HG03521 (cell line): ENCODE measurements around the gene MRPS15.
"Not testable (repeated sequence)": the region's sequence is repeated elsewhere in the genome, so short reads cannot be mapped to it uniquely, and the experiment has no call there.

Experiments
- ATAC-seq: cut with Tn5 transposase; IDR thresholded peaks from one replicate; pipeline ENCODE4 v1.9.1; 2021; ENCODE audit warnings: mild to moderate bottlenecking, moderate library complexity; ENCODE audit not compliant: unreplicated experiment

Gene MRPS15

DNA sequence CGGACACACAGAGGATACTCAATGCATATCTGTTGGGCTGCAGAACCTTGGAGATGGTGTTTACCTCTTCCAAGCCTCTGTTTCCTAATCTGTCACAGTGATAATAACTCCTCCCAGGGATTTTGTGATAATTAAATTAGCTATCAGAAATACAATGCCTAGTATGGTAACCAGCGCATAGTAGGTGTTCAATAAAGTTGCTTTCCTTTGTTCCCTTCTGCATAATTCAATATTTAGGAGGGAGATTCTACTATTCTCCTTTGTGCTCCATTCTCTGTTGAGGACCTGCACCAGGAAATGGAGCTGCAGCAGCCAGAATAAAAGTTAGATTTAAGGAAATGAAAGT is 21.9 kb upstream of the MRPS15 start:
- no peak for ATAC-seq

GRCh38 chr1:36484099-36484498 is 19.9 kb upstream of the MRPS15 start:
- ATAC-seq: no peak

GRCh38 chr1:36482724-36483388 is 18.7 kb upstream of the MRPS15 start, which contains the start of gene CSF3R:
CSF3R (minus strand) TSS chr1:36482913; CDS start chr1:36479496, 3,417 bp downstream.
- ATAC-seq: no peak

GRCh38 chr1:36481771-36482723 is 17.9 kb upstream of the MRPS15 start:
- ATAC-seq: no peak

GRCh38 chr1:36481091-36481490 is 16.9 kb upstream of the MRPS15 start:
- ATAC-seq: no peak

- no peak for ATAC-seq
These were observed 16.0 kb upstream of the MRPS15 start for GRCh38 chr1:36480161-36480560.

GRCh38 chr1:36479505-36480051 is 15.4 kb upstream of the MRPS15 start:
- ATAC-seq: no peak

DNA sequence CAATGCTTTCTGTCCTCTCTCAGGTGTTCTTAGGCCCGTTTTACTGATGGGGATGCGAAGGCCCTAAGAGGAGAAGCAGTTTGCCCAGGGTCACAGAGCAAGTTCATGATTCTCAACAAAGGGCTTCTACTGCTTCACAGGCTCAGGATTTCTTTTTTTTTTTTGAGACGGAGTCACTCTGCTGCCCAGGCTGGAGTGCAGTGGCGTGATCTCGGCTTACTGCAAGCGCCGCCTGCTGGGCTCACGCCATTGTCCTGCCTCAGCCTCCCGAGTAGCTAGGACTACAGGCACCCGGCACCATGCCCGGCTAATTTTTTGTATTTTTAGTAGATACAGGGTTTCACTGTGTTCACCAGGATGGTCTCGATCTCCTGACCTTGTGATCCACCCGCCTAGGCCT is 13.4 kb upstream of the MRPS15 start:
- not testable (repeated sequence) for ATAC-seq

DNA sequence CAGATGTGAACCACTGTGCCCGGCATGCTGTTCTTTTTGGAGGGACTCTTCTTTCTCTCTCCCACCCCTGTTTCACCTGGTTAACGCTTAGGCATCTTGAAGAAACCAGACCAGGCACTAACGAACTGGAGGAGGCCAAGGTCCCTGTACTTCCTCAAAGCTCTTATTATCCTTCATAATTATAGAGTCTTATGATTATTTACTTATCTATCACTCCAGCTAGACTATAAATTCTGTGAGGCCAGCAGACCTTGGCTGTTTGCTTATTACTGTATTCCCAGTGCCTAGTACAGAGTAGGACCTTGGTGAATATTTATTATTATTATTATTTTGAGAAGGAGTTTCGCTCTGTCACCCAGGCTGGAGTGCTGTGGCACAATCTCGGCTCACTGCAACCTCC is 12.8 kb upstream of the MRPS15 start:
- ATAC-seq: no peak

DNA sequence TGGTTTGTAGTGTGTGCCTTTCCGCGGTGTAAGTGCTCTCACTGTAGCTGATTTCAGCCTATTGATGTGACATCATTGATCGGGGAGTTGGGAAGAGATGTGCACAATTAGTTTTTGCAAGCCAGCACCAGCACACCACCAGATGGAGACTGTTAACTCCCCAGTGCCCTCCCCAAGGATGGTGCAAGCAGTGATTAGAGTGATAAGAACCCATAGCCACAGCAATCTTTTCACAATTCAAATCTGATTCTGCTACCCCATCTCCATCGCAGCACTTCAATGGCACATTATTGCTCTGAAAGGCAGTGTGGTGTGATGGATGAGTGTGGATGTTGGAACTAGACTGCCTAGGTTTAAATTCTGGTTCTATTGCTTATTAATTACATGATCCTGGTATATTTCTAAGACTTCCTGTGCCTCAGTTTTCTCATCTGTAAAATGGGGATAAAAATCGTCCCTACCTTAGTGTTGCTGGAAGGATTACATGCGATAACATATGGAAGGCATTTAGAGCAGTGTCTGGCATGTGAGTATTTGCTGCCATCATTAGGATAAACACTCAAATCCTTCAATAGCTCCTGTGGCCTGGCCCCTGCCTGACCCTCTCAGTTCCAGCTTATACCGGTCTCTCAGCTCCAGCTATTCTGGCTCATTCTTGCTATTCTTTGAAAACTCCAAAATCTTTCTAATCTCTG is 11.9 kb upstream of the MRPS15 start:
- ATAC-seq: no peak

GRCh38 chr1:36475341-36475740 is 11.2 kb upstream of the MRPS15 start:
- ATAC-seq: no peak

- ATAC-seq: no peak
These were observed 8.5 kb upstream of the MRPS15 start for GRCh38 chr1:36472656-36473055.

DNA sequence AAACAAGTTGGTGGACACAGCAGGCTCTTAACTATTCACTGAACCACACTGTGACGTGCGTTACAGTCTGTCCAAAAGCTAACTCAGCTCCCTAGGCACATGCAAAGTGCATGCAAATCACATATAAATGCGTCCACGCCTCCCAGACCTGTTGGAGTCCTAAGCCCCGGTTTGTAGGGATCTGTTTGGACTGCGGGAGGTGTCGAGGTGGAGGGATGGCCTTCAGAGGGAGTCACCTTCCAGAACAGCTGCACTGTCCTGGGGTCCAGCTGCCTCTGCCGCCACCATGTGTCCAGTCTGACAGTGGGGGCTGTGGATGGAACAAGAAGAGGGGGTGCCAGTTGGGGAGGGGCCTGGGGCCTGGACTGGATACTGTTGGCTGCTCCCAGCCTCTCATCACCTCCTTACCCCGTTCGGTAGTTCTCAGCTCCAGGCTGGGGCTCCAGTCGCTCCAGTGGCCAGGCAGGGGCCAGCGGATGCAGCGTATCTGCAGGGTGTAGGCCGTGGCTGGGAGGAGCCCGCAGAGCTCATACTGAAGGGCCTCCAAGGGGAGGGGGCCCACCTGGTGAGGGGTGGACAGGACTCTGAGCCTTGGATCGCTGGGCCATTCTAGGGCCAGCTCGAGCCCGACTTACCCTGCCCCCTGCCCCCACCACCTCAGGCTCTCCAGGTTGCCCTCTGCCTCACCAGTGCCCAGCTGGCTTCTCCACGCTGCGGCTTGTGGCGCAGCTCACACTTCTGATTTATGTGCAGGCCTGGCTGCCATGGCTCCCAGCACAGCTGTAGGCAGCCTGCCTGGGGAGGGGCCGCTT is 7.9 kb upstream of the MRPS15 start:
- ATAC-seq: no peak

DNA sequence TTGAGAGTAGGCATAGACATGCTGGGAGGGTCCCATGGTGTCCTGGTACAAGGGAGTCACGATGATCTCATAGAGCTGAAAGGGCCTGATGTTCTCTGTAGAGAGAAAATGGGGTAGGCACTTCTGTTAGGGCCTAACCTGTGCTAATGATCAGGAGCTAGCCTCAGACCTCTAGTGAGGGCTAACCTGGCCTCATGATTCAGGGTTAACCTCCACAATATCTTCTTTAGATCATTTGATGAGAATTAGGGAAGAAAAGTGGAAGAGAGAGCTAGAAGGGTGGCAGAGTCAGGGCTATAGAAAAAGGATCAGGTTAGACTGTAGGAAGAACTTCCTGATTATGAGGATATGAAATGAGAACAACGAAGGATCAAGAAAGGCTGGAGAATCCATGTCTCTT is 5.0 kb upstream of the MRPS15 start:
- ATAC-seq: no peak

- no peak for ATAC-seq
These were observed 3.7 kb upstream of the MRPS15 start for GRCh38 chr1:36467700-36468455.

DNA sequence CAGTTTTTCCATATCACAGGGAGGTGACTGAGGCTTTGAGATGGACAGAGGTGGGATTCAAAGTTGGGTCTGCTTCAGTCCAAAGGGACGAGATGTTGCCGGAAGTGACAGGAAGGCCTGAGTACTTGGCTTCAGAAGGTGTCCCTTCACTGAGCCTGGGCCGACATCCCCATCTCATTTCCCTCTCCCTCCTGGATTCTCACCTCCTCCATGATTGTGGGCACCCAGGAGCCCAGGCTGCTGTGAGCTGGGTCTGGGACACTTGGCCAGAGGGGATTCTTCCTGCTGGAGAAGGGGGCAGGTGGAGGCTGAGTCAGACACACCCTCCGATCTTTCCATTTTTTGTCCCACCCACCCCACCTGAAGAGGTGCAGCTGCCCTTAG is 2.8 kb upstream of the MRPS15 start:
- ATAC-seq: no peak

DNA sequence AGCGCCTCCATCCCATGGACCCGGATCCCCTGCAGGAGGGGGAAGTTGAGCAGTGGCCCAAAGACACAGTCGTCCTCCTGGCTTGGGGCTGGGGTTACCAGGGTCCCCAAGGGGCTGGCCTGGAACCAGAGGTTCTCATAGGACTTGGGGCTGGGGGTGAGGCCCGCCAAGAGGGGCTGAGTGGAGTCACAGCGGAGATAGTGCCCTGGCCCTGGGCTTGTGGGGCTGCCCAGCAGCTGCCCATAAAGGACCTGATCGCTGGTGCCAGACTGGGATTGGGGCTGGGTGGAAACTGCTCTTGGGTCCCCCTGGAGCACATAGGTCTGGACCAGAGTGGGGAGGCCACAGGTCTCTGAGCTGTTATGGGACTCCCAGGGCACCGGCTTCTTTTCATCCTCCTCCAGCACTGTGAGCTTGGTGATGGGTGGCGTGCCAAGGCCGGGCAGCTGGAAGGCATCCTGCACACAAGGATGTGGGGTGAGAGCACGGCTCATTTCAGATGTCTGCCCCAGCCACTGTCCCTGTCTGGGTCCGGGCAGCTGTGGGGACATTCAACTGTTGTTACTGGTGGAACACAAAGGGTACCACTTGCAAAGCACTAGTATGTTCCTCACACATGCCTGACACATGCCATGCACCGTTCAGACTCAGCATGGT is 2.3 kb upstream of the MRPS15 start:
- ATAC-seq: no peak

DNA sequence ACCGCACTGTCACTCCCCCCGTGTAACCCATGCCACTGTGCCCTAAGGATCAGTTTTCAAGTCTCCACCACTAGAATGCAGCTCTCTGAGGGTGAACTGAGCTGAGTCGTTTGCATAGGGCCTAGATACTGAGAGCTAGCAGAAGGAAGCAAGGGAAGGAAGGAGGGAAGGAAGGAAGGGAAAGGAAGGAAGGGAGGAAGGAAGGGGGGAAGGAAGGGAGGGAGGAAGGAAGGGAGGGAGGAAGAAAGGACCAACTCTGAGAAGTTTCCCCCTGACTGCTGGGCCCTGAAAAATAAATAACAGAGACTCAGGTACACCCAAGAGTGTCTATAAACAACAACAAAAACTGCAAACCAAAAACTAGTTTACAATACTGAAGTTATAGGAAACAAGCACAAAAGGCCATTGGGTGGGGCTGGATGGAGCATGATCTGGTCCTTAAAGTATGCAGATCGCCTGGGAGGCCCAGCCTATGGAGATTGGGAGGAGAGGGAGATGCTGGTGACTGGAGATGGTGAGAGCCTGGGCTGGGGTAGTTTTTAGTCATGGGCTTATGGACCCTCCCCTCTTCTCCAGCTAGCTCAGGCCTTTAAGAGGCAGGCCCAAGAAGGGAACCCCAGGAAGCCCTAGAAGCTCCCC is 1.7 kb upstream of the MRPS15 start:
- ATAC-seq: no peak
